Panc1 (cell line): ENCODE results near the gene CTXND1. TPM values are rescaled to one million over a fixed set of nuclear protein-coding genes. Genes with fewer than 3 reads are reported as not detected.

ENCODE experiments used
- ATAC-seq: fragments of 200-7000 bp; cut with Tn5 transposase; 2 replicates; pipeline ENCODE4 v1.9.1; 2020; ENCODE audit warnings: mild to moderate bottlenecking, moderate library complexity
- BruUV-seq: library from RNA; stranded (reverse); fragments of 400-500 nt; replicated peaks from 2 replicates; lab custom pipeline; 2021; lab: Mats Ljungman, UMichigan
- CTCF ChIA-PET: fragments of 300-600 bp; sonication (Branson Sonifier 250); formaldehyde crosslinking; loops from one replicate; lab custom pipeline; 2022; ENCODE audit warnings: antibody characterized with exemption; lab: Charles Lee
- POLR2A ChIA-PET: fragments of 300-600 bp; sonication (Branson Sonifier 250); formaldehyde crosslinking; loops from one replicate; lab custom pipeline; 2022; ENCODE audit warnings: antibody characterized with exemption; lab: Charles Lee
- DNase-seq: peaks from one replicate; pipeline ENCODE4 v3.0.0-alpha.2; 2010; ENCODE audit warnings: low read depth, low spot score
- H3K27ac ChIP-seq: 2 replicates; pipeline ENCODE4 v1.5.1; 2011; ENCODE audit warnings: mild to moderate bottlenecking, low read length, inconsistent platforms
- H3K27me3 ChIP-seq: fragments of 200-500 bp; sonication (Bioruptor generic); 2 replicates; pipeline ENCODE4 v1.6.0; 2014; ENCODE audit warnings: low read length, inconsistent platforms; ENCODE audit not compliant: control insufficient read depth, insufficient read depth
- H3K36me3 ChIP-seq: fragments of 200-500 bp; sonication (Bioruptor generic); 2 replicates; pipeline ENCODE4 v1.5.1; 2014; ENCODE audit warnings: inconsistent platforms, mild to moderate bottlenecking, low read length, moderate library complexity; ENCODE audit not compliant: control insufficient read depth, insufficient read depth
- H3K4me1 ChIP-seq: 2 replicates; pipeline ENCODE4 v1.5.1; 2011; ENCODE audit warnings: inconsistent platforms, mild to moderate bottlenecking, low read length, moderate library complexity; ENCODE audit not compliant: control insufficient read depth, insufficient read depth
- H3K4me3 ChIP-seq, 2 experiments: 2 replicates each; pipeline ENCODE4 v1.5.1; 2011 to 2012; ENCODE audit warnings: low read depth in 2 of 2, low read length in 2 of 2, mild to moderate bottlenecking in 2 of 2, inconsistent platforms in 1 of 2, moderate library complexity in 1 of 2
- H3K9me3 ChIP-seq: fragments of 200-500 bp; sonication (Bioruptor generic); 2 replicates; pipeline ENCODE4 v1.5.1; 2014; ENCODE audit warnings: low read depth, mild to moderate bottlenecking, inconsistent platforms, low read length, moderate library complexity; ENCODE audit not compliant: control insufficient read depth, insufficient read depth
- CTCF ChIP-seq: fragments of 450-650 bp; IDR thresholded peaks from 2 replicates; pipeline ENCODE4 v1.5.1; 2017; ENCODE audit warnings: mild to moderate bottlenecking
- POLR2AphosphoS5 ChIP-seq: IDR thresholded peaks from 2 replicates; pipeline ENCODE4 v1.6.1; 2012; ENCODE audit warnings: mild to moderate bottlenecking, low read depth, low read length, moderate library complexity
- REST ChIP-seq, 2 experiments: IDR thresholded peaks; 2 replicates each; pipeline ENCODE4 v1.6.1; 2011 to 2012; ENCODE audit warnings: low read depth in 2 of 2, control low read depth in 1 of 2, low read length in 1 of 2, mild to moderate bottlenecking in 1 of 2, moderate library complexity in 1 of 2; ENCODE audit not compliant: insufficient read depth in 1 of 2
- SIN3A ChIP-seq: IDR thresholded peaks from 2 replicates; pipeline ENCODE4 v1.6.1; 2012; ENCODE audit warnings: low read depth, mild to moderate bottlenecking, low read length, moderate library complexity, borderline replicate concordance; ENCODE audit not compliant: insufficient read depth
- TCF7L2 ChIP-seq: IDR thresholded peaks from 2 replicates; pipeline ENCODE4 v1.6.1; 2011; ENCODE audit warnings: mild to moderate bottlenecking, low read depth, low read length, inconsistent platforms
- in situ Hi-C: cut with HindIII; loops from 2 replicates; pipeline ENCODE4 v1.10.0; 2016; ENCODE audit warnings: low sequenced_read_pairs, low pct_unique_long_range_greater_than_20kb
- intact Hi-C: fragments of 100-400 bp; cut with micrococcal nuclease; formaldehyde crosslinking; loops from one replicate; pipeline ENCODE4 v1.10.0; 2022; ENCODE audit not compliant: unreplicated experiment
- total RNA-seq: library from RNA; stranded (reverse); gene quantifications from one replicate; pipeline ENCODE4 v1.2.1, GENCODE V29; 2021; ENCODE audit not compliant: unreplicated experiment

The CTXND1 gene
- total RNA-seq, 1 experiment from 2014 or later: not detected

- no peak for DNase-seq
- Histone ChIP-seq H3K4me1 (no peaks in the 10 kb centered on the region), H3K36me3 (no peaks in the 10 kb centered on the region), H3K4me3 (no peak overlapping the region), H3K9me3 (no peaks in the 10 kb centered on the region), H3K27ac (no peak overlapping the region), H3K27me3 (peaks cover 16% of the 10 kb centered on the region)
- no peak for TF ChIP-seq TCF7L2
- TF ChIP-seq POLR2AphosphoS5: no peak
- no peak for TF ChIP-seq REST (IDR thresholded peaks at IDR 0.05; ENCODE audit: insufficient read depth in 1 of 2, low read depth in 2 of 2, low read length in 1 of 2)
- no peak for TF ChIP-seq SIN3A
- TF ChIP-seq CTCF: no peak
- BruUV-seq: no TSS peak
- no peak for ATAC-seq
- in situ Hi-C loops (no loop called here), intact Hi-C loops (no loop called here)
- ChIA-PET CTCF (no interaction called here), POLR2A (no interaction called here)
These were observed 16.1 kb upstream of the CTXND1 start for GRCh38 chr15:80268101-80268500.

GRCh38 chr15:80267658-80268057 is 15.6 kb upstream of the CTXND1 start:
- no peak for ATAC-seq
- no TSS peak for BruUV-seq
- Histone ChIP-seq H3K27me3 (peaks cover 16% of the 10 kb centered on the region), H3K4me1 (no peaks in the 10 kb centered on the region), H3K9me3 (no peaks in the 10 kb centered on the region), H3K36me3 (no peaks in the 10 kb centered on the region), H3K27ac (no peak overlapping the region), H3K4me3 (no peak overlapping the region)
- TF ChIP-seq REST (IDR thresholded peaks at IDR 0.05; ENCODE audit: insufficient read depth in 1 of 2, low read depth in 2 of 2, low read length in 1 of 2) (no peak), CTCF (no peak), SIN3A (no peak), POLR2AphosphoS5 (no peak), TCF7L2 (no peak)
- CTCF ChIA-PET: no interaction called here
- intact Hi-C loops (no loop called here), in situ Hi-C loops (no loop called here)
- POLR2A ChIA-PET: no interaction called here
- no peak for DNase-seq
